ENCODE measurements around the gene GAB4.
A peak's percentile ranks its signal among the peaks of the same experiment; 100 is the strongest.
"Not testable (repeated sequence)": the region's sequence is repeated elsewhere in the genome, so short reads cannot be mapped to it uniquely, and the experiment has no call there.

GAB4 gene

DNA sequence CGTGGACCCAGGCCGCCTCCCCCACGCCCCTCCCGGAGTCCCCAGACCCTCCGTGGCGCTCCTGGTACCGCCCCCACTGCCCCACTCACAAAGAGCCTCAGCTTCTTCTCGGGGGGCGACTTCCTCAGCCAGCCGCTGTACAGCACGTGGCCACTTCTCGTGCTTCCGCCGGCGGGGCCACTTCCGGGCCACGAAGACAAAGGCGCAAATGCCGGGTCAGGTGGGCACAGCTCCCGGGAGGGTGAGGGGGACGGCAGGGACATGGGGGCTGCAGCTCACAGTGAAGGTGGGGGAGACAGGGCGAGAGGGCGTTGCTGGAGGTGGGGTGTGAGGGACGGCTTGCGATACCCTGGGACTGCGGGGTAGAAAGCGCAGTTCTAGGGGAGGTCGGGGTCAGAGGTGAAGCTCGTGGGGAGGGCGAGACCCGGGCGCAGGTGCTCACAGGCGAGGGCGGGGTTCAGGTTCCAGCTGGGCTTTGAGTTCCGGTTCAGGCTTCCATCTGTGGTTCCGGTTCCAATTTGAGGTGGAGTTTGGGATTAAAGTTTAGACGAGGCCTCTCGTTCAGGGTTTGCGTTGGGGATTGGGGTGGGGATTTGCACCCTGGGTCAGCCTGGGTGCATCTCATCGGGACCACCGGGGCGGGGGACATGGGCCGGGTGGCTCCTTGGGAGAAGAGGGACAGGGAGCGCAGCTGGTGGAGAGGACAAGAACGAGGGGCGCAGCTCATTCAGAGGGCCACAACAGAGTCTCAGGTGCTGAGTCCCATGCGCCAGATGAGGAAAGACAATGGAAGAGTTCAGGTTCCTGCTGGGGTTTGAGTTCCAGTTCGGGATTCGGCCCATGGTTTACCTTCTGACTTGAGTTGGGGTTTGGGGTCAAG lies at the start of gene GAB4:
GAB4 (minus strand) TSS at position 371 of the 880 bp plus-strand sequence; CDS start at position 263, 108 bp downstream.
- DNase-seq, result peak in 1 of 10 donors; percentile 64

DNA sequence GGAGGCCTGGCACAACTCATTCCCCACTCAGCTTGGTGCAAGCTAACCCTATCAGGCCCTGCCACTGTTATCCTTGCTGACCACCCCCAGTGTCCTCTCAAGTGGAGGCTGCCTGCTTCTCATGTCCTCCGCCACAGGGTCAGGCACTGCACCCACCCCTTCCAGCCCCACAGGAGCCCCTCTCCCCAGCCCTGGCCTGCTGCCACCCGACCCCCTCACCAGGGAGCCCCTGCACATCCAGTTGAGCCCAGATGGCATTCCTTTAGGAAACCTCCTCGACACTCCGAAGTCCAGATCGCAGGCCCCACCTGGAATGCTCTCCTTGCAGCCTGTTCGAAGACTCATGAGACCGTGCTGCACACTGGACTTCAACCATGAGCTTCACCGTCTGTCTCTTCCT lies 48.8 kb upstream of the GAB4 start:
- no peak for DNase-seq
- intact Hi-C loops (cut with DNase I), result loop anchor here (5.0 kb wide), 1 partner anchor 140 kb away; no protein-coding TSS in a partner anchor

More for the DNA sequence above, at the start of gene GAB4:
- intact Hi-C loops (cut with DNase I), result no loop called here

- no peak for DNase-seq
- intact Hi-C loops (cut with DNase I), result loop anchor here (5.0 kb wide), 1 partner anchor 139 kb away; no protein-coding TSS in a partner anchor
These were observed 48.0 kb upstream of the GAB4 start for GRCh38 chr22:17056058-17056457.

DNA sequence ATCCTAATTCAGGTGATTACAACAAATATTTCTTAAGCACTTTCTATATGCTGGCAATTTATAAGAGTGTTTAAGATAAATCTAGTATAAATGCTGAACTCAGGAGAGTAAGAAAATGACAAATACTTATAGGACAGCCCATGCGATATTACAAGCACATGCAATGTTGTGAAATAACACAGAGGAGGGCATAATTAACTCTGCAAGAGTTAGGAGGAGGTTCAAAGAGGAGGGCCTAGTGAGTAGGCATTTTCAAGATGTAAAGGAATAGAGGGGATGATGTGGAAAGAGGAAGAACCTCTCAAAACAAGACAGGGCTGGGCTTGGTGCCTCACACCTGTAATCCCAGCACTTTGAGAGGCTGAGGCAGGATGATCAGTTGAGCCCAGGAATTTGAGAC lies 39.6 kb upstream of the GAB4 start:
- no peak for DNase-seq
- intact Hi-C loops (cut with DNase I), result no loop called here

GRCh38 chr22:17046566-17047348 lies 38.7 kb upstream of the GAB4 start:
- intact Hi-C loops (cut with DNase I), result no loop called here
- no peak for DNase-seq

DNA sequence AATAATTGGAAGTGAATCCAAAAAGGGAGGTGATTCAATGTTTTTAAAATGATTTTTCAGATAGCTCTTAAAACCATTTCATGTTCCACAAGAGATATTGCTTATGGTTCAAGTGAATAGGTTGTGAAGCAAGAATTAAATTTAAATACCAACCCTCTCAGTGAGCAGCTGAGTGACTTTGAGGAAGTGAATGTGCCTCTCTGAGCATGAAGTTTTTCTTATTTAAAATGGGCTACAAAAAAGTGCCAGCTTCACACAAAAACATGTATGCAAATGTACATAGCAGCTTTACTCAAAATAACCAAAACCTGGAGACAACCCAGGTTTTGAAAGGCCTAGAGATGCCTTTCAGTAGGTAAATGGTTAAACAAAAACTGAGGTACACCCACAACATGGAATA lies 35.5 kb upstream of the GAB4 start:
- DNase-seq, result no peak

DNA sequence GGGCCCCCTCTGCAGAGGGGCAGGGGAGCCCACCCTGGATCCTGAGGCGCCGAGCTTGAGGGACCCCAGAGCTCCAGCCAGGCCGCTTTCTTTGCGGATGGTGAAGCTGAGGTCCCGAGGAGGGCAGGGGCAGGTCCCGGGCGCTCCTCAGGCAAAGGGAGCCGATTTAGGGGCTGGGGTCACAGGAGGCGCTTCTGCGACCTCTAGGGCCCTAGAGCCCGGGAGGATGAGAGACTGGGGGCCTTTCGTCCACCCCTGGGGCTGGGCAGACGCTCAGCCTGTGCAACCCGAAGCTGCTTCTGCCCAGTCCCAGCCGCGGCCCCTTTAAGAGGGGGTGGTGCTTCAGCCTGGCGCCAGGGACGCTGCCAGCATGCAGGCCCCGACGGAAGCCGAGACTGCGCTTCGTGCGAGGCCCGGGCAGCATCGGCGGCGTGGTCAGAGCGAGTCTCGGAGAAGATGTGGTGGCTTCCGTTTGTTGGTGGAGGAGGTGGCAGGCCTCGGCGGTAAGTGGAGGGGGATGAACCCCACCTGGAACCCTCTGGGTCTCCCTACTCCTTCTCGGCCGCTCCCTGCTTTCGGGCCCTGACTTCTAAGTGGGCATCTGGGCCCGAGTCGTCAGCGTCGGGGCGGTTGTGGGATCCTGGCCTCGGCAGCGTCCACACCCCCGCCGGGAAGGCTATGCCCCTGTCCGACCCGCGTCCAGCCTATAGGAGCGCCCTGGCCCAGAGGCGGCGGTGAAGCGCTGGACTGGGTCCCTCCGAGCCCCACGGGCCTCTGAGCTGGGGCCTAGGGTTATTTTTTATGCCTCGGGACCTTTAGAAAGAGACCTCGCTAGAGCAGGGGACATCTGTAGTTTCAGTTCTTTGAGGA lies 29.1 kb upstream of the GAB4 start:
- intact Hi-C loops (cut with DNase I), result not testable (repeated sequence)
- DNase-seq, result peak in 2 of 10 donors; percentile 37 to 83

More for the DNA sequence above, 35.5 kb upstream of the GAB4 start:
- intact Hi-C loops (cut with DNase I), result no loop called here

DNA sequence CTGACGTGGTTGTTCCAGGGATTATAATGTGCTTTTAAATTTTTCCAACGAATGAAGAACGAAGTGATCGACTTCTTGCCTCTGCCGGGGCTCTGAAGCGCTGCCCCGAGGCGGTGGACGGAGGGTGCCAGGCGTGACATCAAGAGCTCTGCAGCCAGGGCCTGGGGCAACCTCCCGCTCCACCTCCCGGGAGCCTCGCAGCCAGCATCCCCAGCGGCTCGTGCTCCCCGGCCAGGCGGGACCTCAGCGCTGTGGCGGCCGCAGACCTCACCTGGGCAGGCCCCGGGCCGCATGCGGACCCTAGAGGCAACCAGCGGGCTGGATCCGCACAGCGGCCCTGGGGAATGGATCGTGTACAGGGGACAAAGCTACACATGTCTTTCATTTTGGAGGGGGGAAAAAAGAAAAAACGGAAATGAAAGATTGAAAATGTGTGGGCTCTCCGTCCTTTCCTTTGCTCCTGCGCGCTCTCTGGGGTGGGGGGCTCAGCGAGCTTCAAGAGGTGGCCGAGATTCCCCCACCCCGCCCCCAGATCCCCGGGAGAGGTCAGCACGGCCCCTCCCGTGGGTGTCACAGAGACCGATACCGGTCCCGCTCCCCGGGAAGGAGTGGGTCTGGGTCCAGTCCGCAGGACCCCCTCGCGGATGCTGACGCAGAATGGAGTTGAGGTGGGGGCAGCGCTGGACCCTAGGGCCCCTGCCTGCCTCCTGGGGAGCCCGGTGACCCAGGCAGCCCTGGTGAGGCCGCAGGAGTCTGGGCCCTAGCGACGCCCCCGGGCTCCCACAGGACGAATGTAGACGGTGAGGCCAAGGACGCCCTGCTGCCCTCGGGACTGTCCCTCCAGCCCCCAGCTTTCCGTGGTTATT lies 28.2 kb upstream of the GAB4 start:
- intact Hi-C loops (cut with DNase I), result not testable (repeated sequence)
- peak in 9 of 10 donors; percentile 39 to 93 (median 61) for DNase-seq

DNA sequence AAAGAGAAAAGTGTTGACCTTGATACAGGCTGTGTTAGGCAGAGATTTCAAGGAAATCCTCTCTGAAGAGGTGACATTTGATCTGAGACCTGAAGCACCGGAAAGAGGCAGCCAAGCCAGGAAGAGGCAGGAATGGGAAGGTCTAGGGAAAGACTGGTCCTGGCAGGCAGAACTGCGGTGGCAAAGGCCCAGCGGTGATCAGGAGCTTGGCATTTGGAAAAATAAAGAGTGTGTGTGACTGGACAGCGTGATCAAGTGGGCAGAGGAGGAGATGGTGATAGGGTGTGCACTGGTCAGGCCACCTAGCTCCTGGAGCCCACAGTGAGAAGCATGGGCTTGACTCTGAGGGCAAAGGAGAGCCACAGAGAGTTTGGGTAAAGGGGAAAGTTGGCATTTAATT lies 27.2 kb upstream of the GAB4 start:
- peak in 3 of 10 donors; percentile 13 to 78 (median 77) for DNase-seq
- intact Hi-C loops (cut with DNase I), result no loop called here

- intact Hi-C loops (cut with DNase I); DNase-seq: not testable (repeated sequence)
These were observed 26.5 kb upstream of the GAB4 start for GRCh38 chr22:17034532-17034931.

DNA sequence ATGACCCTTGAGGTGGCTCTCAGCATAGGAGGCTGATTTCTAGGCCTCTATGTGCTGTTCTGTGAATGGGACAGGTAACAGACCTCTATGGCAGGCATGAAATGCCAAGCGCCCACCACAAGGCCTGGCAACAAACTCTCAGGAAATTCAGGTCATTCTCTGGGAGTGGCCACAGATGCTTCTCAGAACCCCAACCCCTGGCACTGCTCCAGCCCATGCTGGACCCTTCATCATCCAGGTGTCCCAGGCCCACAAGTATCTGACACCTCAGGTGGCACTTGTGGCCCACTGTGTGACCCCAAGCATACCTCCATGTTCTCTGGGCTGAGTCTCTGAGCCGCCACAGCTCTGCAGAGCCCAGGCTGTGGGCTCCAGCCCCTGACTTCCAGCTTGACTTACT lies 24.3 kb upstream of the GAB4 start:
- peak in 3 of 10 donors; percentile 83 to 89 (median 87) for DNase-seq
- intact Hi-C loops (cut with DNase I), result not testable (repeated sequence)

DNA sequence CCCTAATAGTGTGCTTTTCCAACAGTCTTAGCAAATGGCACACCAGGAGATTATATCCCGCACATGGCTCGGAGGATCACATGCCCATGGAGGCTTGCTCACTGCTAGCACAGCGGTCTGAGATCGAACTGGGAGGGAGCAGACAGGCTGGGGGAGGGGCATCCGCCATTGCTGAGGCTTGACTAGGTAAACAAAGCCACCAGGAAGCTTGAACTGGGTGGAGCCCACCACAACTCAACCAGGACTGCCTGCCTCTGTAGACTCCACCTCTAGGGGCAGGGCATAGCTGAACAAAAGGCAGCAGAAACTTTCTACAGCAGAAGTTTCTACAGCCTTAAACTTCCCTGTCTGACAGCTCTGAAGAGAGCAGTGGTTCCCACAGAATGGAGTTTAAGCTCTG lies 16.4 kb upstream of the GAB4 start:
- intact Hi-C loops (cut with DNase I); DNase-seq: not testable (repeated sequence)

DNA sequence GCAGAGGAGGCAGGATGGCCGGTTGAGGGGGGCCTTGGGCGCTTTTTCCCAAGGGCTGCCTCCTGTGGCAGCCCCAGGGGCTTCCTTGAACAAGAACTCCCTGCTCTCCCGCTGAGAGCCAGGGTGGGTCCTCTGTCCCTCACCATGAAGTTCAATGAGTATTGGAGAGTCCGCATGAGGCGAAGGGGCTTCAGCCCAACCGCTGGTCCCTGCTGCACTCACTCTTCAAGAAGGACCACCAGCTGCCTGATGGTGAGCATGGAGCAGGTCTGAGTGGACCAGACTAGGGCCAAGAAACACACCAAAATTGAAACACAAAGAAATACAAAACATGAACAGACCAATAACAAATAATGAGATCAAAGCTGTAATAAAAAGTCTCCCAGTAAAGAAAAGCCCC lies 7.5 kb upstream of the GAB4 start:
- DNase-seq, result peak in 1 of 10 donors; percentile 66
- intact Hi-C loops (cut with DNase I), result not testable (repeated sequence)

GRCh38 chr22:17014101-17014440 lies 6.0 kb upstream of the GAB4 start:
- intact Hi-C loops (cut with DNase I); DNase-seq: not testable (repeated sequence)

GRCh38 chr22:17013396-17014100 lies 5.5 kb upstream of the GAB4 start:
- intact Hi-C loops (cut with DNase I), result no loop called here
- peak in 1 of 10 donors; percentile 79 for DNase-seq

GRCh38 chr22:17012267-17012666 lies 4.2 kb upstream of the GAB4 start:
- intact Hi-C loops (cut with DNase I), result no loop called here
- DNase-seq, result no peak

GRCh38 chr22:17009640-17010291 lies 1.7 kb upstream of the GAB4 start:
- DNase-seq, result peak in 1 of 10 donors; percentile 63
- intact Hi-C loops (cut with DNase I), result no loop called here

DNA sequence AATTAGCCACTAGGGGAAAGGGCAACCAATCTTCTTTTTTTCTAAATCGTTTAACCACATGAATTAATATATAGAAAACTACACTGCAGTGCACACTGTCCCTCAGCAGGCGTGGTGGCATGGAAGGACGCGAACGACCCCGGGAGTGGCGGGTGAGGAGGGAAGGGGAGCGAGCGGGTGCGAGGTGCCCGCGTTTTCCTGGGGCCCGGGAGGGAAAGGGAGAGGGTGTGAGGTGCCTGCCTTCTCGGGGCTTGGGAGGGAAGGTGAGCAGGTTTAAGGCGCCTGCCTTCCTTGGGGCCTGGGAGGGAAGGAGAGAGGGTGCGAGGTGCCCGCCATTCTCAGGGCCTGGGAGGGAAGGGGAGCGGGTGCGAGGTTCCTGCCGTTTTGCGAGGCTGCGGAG lies 765 bp downstream of the GAB4 start:
- intact Hi-C loops (cut with DNase I), result no loop called here
- DNase-seq, result peak in 1 of 10 donors; percentile 77
